ENCODE results near the gene IRAK2. TPM values are rescaled to one million over a fixed set of nuclear protein-coding genes. Genes with fewer than 3 reads are reported as not detected.

The IRAK2 gene
- total and polyA plus RNA-seq, 2 donors (not counting 3 experiments of a cell fraction or from before 2014, with no cell fraction given): 7.9 to 10.0 TPM

- POLR2A ChIA-PET: no interaction called here
These were observed 119.8 kb downstream of the IRAK2 start for GRCh38 chr3:10284496-10284895.

GRCh38 chr3:10285272-10286132 is 120.8 kb downstream of the IRAK2 start:
- H3K27me3 ChIP-seq (ENCODE audit: control insufficient read depth in 2 of 2, insufficient read depth in 2 of 2, low read length in 2 of 2): no peaks in the 10 kb centered on the region
- no peaks in the 10 kb centered on the region for H4K20me1 ChIP-seq (replicated peaks; ENCODE audit: control insufficient read depth, extremely low read depth, insufficient read depth, low read length)
- no peak overlapping the region for H3K9ac ChIP-seq (replicated peaks; ENCODE audit: extremely low read depth, insufficient read depth, low read length)
- DNase-seq (ENCODE audit: low read depth, low spot score) (no peak), FAIRE-seq (no peak)
- no peak for TF ChIP-seq FOS (IDR thresholded peaks at IDR 0.05; ENCODE audit: borderline replicate concordance, insufficient read depth, low read length)
- TF ChIP-seq MYC (IDR thresholded peaks at IDR 0.05; ENCODE audit: low read depth, low read length): no peak
- no peak for TF ChIP-seq MAX (IDR thresholded peaks at IDR 0.05; ENCODE audit: insufficient read depth, insufficient read length)
- TF ChIP-seq GATA2 (IDR thresholded peaks at IDR 0.05; ENCODE audit: insufficient read depth, insufficient read length, low read depth, low read length): no peak
- no peak for TF ChIP-seq POLR2A (IDR thresholded peaks at IDR 0.05; ENCODE audit: low read depth, low read length)
- TF ChIP-seq POLR2AphosphoS5 (IDR thresholded peaks at IDR 0.05; ENCODE audit: insufficient read depth, low read depth, low read length): no peak
- TF ChIP-seq EZH2 (IDR thresholded peaks at IDR 0.05; ENCODE audit: borderline replicate concordance, low read depth, low read length, severe bottlenecking): no peak
- no peak for TF ChIP-seq JUN (IDR thresholded peaks at IDR 0.05; ENCODE audit: borderline replicate concordance, insufficient read depth, insufficient read length, low read depth)
- no peak for TF ChIP-seq CTCF (IDR thresholded peaks at IDR 0.05; ENCODE audit: extremely low read depth in 1 of 2, insufficient read depth in 1 of 2, low read depth in 1 of 2, low read length in 2 of 2)
- no peak overlapping the region for H3K27ac ChIP-seq (ENCODE audit: insufficient read depth, low read depth, low read length)
- H3K9me3 ChIP-seq (replicated peaks; ENCODE audit: control insufficient read depth, insufficient read depth, low read length): no peaks in the 10 kb centered on the region
- H3K36me3 ChIP-seq (ENCODE audit: control insufficient read depth in 2 of 2, extremely low read depth in 1 of 2, insufficient read depth in 2 of 2, low read length in 2 of 2): peaks cover 0 to 3% of the 10 kb centered on the region in 2 experiments
- dilution Hi-C loops (cut with MboI; ENCODE audit: extremely low pct_ligation_motif_present, low sequenced_read_pairs) (no loop called here), intact Hi-C loops (cut with micrococcal nuclease) (no loop called here)
- ChIA-PET CTCF (interaction anchor here (1.5 kb wide), 1 partner anchor 144 kb away, joined by 3 read pairs; the partner anchor contains the start of gene VHL), POLR2A (no interaction called here)
- H3K4me1 ChIP-seq (ENCODE audit: control insufficient read depth, extremely low read depth, insufficient read depth, low read length): no peaks in the 10 kb centered on the region
- no peaks in the 10 kb centered on the region for H3K9me1 ChIP-seq (replicated peaks; ENCODE audit: control insufficient read depth, extremely low read depth, insufficient read depth, low read length)
- no peaks in the 10 kb centered on the region for H3K79me2 ChIP-seq (ENCODE audit: control insufficient read depth, insufficient read depth, low read length)
- no peak overlapping the region for H3K4me3 ChIP-seq (replicated peaks in 1 of 3; ENCODE audit: insufficient read depth in 1 of 3, low read depth in 1 of 3, low read length in 3 of 3)
- H3K4me2 ChIP-seq (ENCODE audit: insufficient read depth, low read length): no peak overlapping the region
- no TSS peak for BruUV-seq (replicated peaks)
- H2AFZ ChIP-seq (ENCODE audit: low read depth, low read length): no peak overlapping the region

More at GRCh38 chr3:10284496-10284895, 119.8 kb downstream of the IRAK2 start:
- H4K20me1 ChIP-seq (replicated peaks; ENCODE audit: control insufficient read depth, extremely low read depth, insufficient read depth, low read length): no peaks in the 10 kb centered on the region
- no peak overlapping the region for H2AFZ ChIP-seq (ENCODE audit: low read depth, low read length)
- dilution Hi-C loops (cut with MboI; ENCODE audit: extremely low pct_ligation_motif_present, low sequenced_read_pairs) (no loop called here), intact Hi-C loops (cut with micrococcal nuclease) (no loop called here)
- H3K9me3 ChIP-seq (replicated peaks; ENCODE audit: control insufficient read depth, insufficient read depth, low read length): no peaks in the 10 kb centered on the region
- H3K79me2 ChIP-seq (ENCODE audit: control insufficient read depth, insufficient read depth, low read length): no peaks in the 10 kb centered on the region
- no peaks in the 10 kb centered on the region for H3K9me1 ChIP-seq (replicated peaks; ENCODE audit: control insufficient read depth, extremely low read depth, insufficient read depth, low read length)
- H3K4me3 ChIP-seq (replicated peaks in 1 of 3; ENCODE audit: insufficient read depth in 1 of 3, low read depth in 1 of 3, low read length in 3 of 3): no peak overlapping the region
- H3K9ac ChIP-seq (replicated peaks; ENCODE audit: extremely low read depth, insufficient read depth, low read length): no peak overlapping the region
- BruUV-seq (replicated peaks): no TSS peak
- H3K27me3 ChIP-seq (ENCODE audit: control insufficient read depth in 2 of 2, insufficient read depth in 2 of 2, low read length in 2 of 2): no peaks in the 10 kb centered on the region
- H3K36me3 ChIP-seq (ENCODE audit: control insufficient read depth in 2 of 2, extremely low read depth in 1 of 2, insufficient read depth in 2 of 2, low read length in 2 of 2): peaks cover 0 to 8% of the 10 kb centered on the region in 2 experiments
- no peak for FAIRE-seq
- no peak for DNase-seq (ENCODE audit: low read depth, low spot score)
- CTCF ChIA-PET: no interaction called here
- H3K4me2 ChIP-seq (ENCODE audit: insufficient read depth, low read length): no peak overlapping the region
- no peak overlapping the region for H3K27ac ChIP-seq (ENCODE audit: insufficient read depth, low read depth, low read length)
- H3K4me1 ChIP-seq (ENCODE audit: control insufficient read depth, extremely low read depth, insufficient read depth, low read length): no peaks in the 10 kb centered on the region
- TF ChIP-seq POLR2AphosphoS5 (IDR thresholded peaks at IDR 0.05; ENCODE audit: insufficient read depth, low read depth, low read length) (no peak), MAX (IDR thresholded peaks at IDR 0.05; ENCODE audit: insufficient read depth, insufficient read length) (no peak), MYC (IDR thresholded peaks at IDR 0.05; ENCODE audit: low read depth, low read length) (no peak), GATA2 (IDR thresholded peaks at IDR 0.05; ENCODE audit: insufficient read depth, insufficient read length, low read depth, low read length) (no peak), FOS (IDR thresholded peaks at IDR 0.05; ENCODE audit: borderline replicate concordance, insufficient read depth, low read length) (no peak)
